ENCODE data around the gene CEP57.
"Not testable (repeated sequence)": the region's sequence is repeated elsewhere in the genome, so short reads cannot be mapped to it uniquely, and the experiment has no call there.

CEP57 gene

DNA sequence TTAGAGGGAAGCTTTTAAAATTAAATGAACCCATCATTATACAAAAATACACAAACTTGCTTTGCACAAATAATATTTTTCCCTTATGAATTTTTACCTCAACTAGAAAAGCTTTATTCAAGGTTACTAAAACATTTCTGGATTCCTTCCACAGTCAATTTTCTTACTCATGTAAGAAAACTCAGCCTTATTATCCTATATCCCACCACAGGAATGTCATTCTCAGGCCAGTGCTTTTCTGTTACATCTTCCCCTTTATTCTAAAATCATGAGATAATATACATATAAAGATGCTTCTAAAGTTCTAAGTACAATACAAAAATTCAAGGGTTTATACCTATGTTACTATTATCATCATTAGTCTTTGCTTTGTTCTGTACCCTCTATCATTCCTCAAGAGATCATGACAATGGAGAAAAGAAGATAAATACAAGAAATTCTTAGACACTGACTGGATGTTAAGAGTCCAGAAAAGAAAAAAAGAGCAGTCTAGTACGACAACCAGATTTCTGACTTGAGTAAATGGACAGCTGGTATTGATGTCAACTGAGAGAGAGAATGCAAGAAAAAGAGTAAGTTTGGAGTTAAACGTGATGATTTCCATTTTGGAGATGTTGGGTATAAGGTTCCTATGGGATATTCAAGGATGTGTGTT lies 73.3 kb downstream of the CEP57 start:
- DNase-seq: no peak

DNA sequence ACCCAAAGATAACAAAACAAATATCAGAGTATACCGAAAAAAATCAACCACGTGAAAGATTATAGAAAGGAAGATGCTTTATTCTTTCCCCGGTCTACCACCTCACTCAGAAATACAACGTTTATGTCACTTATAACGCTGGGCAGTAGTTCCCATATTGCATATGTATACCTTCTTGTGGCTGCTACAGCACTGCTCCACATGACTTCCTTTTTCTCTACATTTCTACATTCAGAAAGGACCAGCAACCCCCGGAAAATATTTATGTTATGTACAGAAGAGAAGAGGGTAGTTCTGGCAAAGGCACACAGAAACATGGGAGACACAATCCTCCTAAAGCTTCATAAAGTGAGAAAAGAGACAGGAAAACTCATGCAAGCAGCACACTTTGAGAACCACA lies 76.8 kb downstream of the CEP57 start:
- DNase-seq: no peak

DNA sequence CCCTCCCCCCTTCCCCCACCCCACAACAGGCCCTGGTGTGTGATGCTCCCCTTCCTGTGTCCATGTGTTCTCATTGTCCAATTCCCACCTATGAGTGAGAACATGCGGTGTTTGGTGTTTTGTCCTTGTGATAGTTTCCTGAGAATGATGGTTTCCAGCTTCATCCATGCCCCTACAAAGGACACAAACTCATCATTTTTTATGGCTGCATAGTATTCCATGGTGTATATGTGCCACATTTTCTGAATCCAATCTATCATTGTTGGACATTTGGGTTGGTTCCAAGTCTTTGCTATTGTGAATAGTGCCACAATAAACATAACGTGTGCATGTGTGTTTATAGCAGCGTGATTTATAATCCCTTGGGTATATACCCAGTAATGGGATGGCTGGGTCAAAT lies 80.6 kb downstream of the CEP57 start:
- not testable (repeated sequence) for DNase-seq

DNA sequence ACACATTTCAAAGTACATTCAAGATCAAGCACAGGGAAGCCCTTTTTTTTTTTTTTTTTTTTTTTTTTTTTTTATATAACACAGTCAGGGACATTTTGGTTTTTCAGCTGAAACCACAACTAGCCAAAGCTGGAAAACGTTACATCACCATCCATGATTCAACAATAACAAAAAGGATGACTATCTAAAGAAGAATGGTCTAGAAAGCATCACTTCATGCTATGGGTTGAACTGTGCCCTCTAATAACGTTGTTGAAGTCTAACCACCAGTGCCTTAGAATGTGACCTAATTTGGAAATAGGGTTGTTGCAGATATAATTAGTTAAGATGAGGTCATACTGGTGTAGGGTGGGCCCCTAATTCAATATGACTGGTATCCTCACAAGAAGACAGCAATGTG lies 87.0 kb downstream of the CEP57 start:
- DNase-seq: no peak
